ENCODE measurements around the gene AMT.
A peak's percentile ranks its signal among the peaks of the same experiment; 100 is the strongest.
"Not testable (repeated sequence)": the region's sequence is repeated elsewhere in the genome, so short reads cannot be mapped to it uniquely, and the experiment has no call there.

AMT gene

GRCh38 chr3:49406571-49407565 is 15.4 kb downstream of the AMT start:
- H3K36me3 ChIP-seq (ENCODE audit: low read depth) = peaks cover 42% of the 10 kb centered on the region
- TF ChIP-seq, protein P1, sequence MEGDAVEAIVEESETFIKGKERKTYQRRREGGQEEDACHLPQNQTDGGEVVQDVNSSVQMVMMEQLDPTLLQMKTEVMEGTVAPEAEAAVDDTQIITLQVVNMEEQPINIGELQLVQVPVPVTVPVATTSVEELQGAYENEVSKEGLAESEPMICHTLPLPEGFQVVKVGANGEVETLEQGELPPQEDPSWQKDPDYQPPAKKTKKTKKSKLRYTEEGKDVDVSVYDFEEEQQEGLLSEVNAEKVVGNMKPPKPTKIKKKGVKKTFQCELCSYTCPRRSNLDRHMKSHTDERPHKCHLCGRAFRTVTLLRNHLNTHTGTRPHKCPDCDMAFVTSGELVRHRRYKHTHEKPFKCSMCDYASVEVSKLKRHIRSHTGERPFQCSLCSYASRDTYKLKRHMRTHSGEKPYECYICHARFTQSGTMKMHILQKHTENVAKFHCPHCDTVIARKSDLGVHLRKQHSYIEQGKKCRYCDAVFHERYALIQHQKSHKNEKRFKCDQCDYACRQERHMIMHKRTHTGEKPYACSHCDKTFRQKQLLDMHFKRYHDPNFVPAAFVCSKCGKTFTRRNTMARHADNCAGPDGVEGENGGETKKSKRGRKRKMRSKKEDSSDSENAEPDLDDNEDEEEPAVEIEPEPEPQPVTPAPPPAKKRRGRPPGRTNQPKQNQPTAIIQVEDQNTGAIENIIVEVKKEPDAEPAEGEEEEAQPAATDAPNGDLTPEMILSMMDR (IDR thresholded peaks at IDR 0.05; ENCODE audit: poor library complexity, severe bottlenecking) = no peak
- ATAC-seq (ENCODE audit: low read depth) = no peak
- no peaks in the 10 kb centered on the region for H3K9me3 ChIP-seq (ENCODE audit: severe bottlenecking)
- H3K4me1 ChIP-seq (ENCODE audit: insufficient read depth, poor library complexity, severe bottlenecking) = peaks cover 24% of the 10 kb centered on the region
- no peaks in the 10 kb centered on the region for H3K27me3 ChIP-seq (ENCODE audit: insufficient read depth, poor library complexity, severe bottlenecking)
- H3K4me3 ChIP-seq (ENCODE audit: severe bottlenecking) = no peak overlapping the region
- peak overlapping the region; percentile 7 for H3K27ac ChIP-seq (ENCODE audit: poor library complexity, severe bottlenecking)
- no peak for DNase-seq (ENCODE audit: low spot score)

DNA sequence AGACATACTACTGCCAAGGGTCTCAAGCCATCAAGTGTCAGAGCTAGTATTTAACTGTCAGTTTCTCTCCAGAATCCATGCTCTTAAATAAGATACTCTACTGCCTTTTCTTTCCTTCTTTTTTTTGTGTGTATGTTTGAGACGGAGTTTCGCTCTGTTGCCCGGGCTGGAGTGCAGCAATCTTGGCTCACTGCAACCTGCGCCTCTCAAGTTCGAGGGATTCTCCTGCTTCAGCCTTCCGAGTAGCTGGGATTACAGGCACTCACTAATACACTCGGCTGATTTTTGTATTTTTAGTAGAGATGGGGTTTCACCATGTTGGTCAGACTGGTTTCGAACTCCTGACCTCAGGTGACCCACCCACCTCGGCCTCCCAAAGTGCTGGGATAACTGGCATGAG is 16.7 kb downstream of the AMT start:
- H3K9me3 ChIP-seq (ENCODE audit: severe bottlenecking); H3K4me3 ChIP-seq (ENCODE audit: severe bottlenecking); ATAC-seq (ENCODE audit: low read depth); H3K27me3 ChIP-seq (ENCODE audit: insufficient read depth, poor library complexity, severe bottlenecking); DNase-seq (ENCODE audit: low spot score): not testable (repeated sequence)
- peaks cover 24% of the 10 kb centered on the region for H3K4me1 ChIP-seq (ENCODE audit: insufficient read depth, poor library complexity, severe bottlenecking)
- H3K36me3 ChIP-seq (ENCODE audit: low read depth) = peaks cover 43% of the 10 kb centered on the region
- H3K27ac ChIP-seq (ENCODE audit: poor library complexity, severe bottlenecking) = peak overlapping the region; percentile 7

GRCh38 chr3:49403891-49404290 is 18.4 kb downstream of the AMT start:
- Histone ChIP-seq H3K9me3 (ENCODE audit: severe bottlenecking) (no peaks in the 10 kb centered on the region), H3K27me3 (ENCODE audit: insufficient read depth, poor library complexity, severe bottlenecking) (no peaks in the 10 kb centered on the region), H3K27ac (ENCODE audit: poor library complexity, severe bottlenecking) (no peak overlapping the region), H3K36me3 (ENCODE audit: low read depth) (peaks cover 34% of the 10 kb centered on the region), H3K4me1 (ENCODE audit: insufficient read depth, poor library complexity, severe bottlenecking) (peaks cover 12% of the 10 kb centered on the region), H3K4me3 (ENCODE audit: severe bottlenecking) (no peak overlapping the region)
- no peak for DNase-seq (ENCODE audit: low spot score)
- ATAC-seq (ENCODE audit: low read depth) = no peak
- TF ChIP-seq, protein P1 (IDR thresholded peaks at IDR 0.05; ENCODE audit: poor library complexity, severe bottlenecking) = no peak

DNA sequence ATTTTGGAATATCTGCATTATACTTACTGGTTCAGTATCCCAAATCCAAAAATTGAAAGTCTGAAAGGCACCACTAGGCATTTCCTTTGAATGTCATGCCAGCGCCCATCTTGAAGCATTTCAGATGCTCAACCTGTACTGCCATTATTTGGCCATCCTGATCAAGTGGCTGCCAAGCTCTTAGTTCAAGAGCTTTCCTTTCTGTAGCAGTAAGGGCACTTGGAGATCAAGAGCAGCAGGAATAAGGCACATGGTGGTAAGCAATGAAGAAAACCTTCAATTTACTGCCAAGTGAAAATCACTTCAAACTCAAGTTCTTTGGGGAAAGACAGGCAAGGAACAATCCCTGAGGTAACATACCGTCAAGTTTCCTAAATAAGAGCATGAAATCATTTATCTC is 20.5 kb downstream of the AMT start:
- Histone ChIP-seq H3K36me3 (ENCODE audit: low read depth) (peaks cover 45% of the 10 kb centered on the region), H3K27ac (ENCODE audit: poor library complexity, severe bottlenecking) (no peak overlapping the region), H3K9me3 (ENCODE audit: severe bottlenecking) (no peaks in the 10 kb centered on the region), H3K27me3 (ENCODE audit: insufficient read depth, poor library complexity, severe bottlenecking) (no peaks in the 10 kb centered on the region), H3K4me1 (ENCODE audit: insufficient read depth, poor library complexity, severe bottlenecking) (peaks cover 7% of the 10 kb centered on the region), H3K4me3 (ENCODE audit: severe bottlenecking) (no peak overlapping the region)
- ATAC-seq (ENCODE audit: low read depth) (no peak), DNase-seq (ENCODE audit: low spot score) (no peak)
- TF ChIP-seq, protein P1 (IDR thresholded peaks at IDR 0.05; ENCODE audit: poor library complexity, severe bottlenecking) = no peak

DNA sequence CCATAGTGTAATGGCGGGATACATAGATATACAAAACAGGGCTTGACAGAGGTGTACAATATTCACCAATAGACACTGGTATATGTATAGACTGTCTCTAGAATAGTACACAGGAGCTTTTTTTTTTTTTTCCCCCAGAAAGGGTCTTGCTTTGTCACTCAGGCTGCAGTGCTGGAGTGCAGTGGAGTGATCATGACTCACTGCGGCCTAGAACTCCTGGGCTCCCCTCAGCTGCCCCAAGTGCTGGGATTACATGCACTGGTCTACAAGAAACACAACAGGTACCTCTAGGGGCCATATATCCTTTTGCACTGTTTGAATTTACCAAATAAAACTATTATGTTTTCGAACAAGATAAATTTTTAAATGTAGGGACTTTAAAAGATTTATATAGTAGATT is 22.8 kb downstream of the AMT start:
- ATAC-seq (ENCODE audit: low read depth) (no peak), DNase-seq (ENCODE audit: low spot score) (no peak)
- Histone ChIP-seq H3K36me3 (ENCODE audit: low read depth) (peaks cover 54% of the 10 kb centered on the region), H3K9me3 (ENCODE audit: severe bottlenecking) (no peaks in the 10 kb centered on the region), H3K27ac (ENCODE audit: poor library complexity, severe bottlenecking) (no peak overlapping the region), H3K4me1 (ENCODE audit: insufficient read depth, poor library complexity, severe bottlenecking) (no peaks in the 10 kb centered on the region), H3K4me3 (ENCODE audit: severe bottlenecking) (no peak overlapping the region), H3K27me3 (ENCODE audit: insufficient read depth, poor library complexity, severe bottlenecking) (no peaks in the 10 kb centered on the region)
- TF ChIP-seq, protein P1 (IDR thresholded peaks at IDR 0.05; ENCODE audit: poor library complexity, severe bottlenecking) = no peak

All from RWPE2 (cell line).